Motor neuron (in vitro differentiated cells): ENCODE measurements around the gene STK38L. TPM values are rescaled to one million over a fixed set of nuclear protein-coding genes. Genes with fewer than 3 reads are reported as not detected.
A peak's percentile ranks its signal among the peaks of the same experiment; 100 is the strongest.

Source experiments
- ATAC-seq, 8 experiments: fragments of 200-7000 bp; cut with Tn5 transposase; replicated peaks in 6 of 8; 2 replicates each; pipeline ENCODE4 v1.8.0; 2021; ENCODE audit warnings: mild to moderate bottlenecking in 8 of 8, moderate library complexity in 8 of 8
- H3K27ac ChIP-seq, 2 donors: fragments of 250-450 bp; sonication (Bioruptor Pico); 2 replicates each; pipeline ENCODE4 v1.9.0; 2021; ENCODE audit warnings: antibody characterized with exemption in 2 of 2, mild to moderate bottlenecking in 2 of 2, moderate library complexity in 1 of 2
- H3K4me1 ChIP-seq, 2 donors: fragments of 250-450 bp; sonication (Bioruptor Pico); replicated peaks in 1 of 2; 2 replicates each; pipeline ENCODE4 v1.6.1; 2021; ENCODE audit warnings: antibody characterized with exemption in 2 of 2, mild to moderate bottlenecking in 2 of 2, moderate library complexity in 1 of 2
- H3K4me3 ChIP-seq, 5 donors: fragments of 250-450 bp; sonication (Bioruptor Pico); 2 replicates each; pipeline ENCODE4 v1.9.0; 2021; ENCODE audit warnings: antibody characterized with exemption in 5 of 5, mild to moderate bottlenecking in 5 of 5, moderate library complexity in 4 of 5
- WGBS, 10 experiments: fragments of 450-650 bp; shearing (Covaris generic); methylation state at CpG; one replicate each; pipeline ENCODE4 v1.0.0; 2022; 5-methylcytosine and 5-hydroxymethylcytosine counted together
- in situ Hi-C, 9 experiments: fragments of 400-800 bp; cut with MboI; loops; one replicate each; pipeline ENCODE4 v1.15.0; 2021; ENCODE audit warnings: low sequenced_read_pairs in 9 of 9, low pct_unique_long_range_greater_than_20kb in 2 of 9; ENCODE audit not compliant: unreplicated experiment in 9 of 9
- total RNA-seq, 8 experiments: library from RNA; unstranded; fragments of 300-600 nt; gene quantifications; 2 replicates each; pipeline versions ENCODE4 v1.2.3 to v1.2.4, GENCODE V29; 2022

Gene STK38L
- total RNA-seq, 8 experiments from 2014 or later = 11.6 to 60.0 (median 27.6) TPM

DNA sequence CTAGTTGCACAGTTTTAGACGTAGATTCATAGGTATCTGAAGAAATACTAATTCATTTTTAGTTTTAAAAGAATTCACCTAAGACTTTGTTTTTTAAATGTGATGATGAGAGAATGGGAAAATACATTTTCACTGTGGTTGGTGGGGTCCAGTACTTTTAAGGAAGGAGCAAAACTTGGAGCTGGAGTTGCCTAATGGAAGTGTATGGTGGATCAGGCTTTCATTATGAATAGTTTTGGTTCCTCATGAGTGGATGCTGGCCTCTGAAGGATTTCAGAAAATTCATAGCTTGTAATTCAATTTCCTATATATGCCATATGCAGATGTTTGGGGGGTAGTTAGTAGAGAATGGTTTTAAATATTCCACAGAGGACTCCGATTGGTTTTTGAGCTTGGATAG, 27.1 kb downstream of the STK38L start:
- Histone ChIP-seq H3K4me1 (peaks cover 4 to 5% of the 10 kb centered on the region in 2 donors), H3K27ac (no peak overlapping the region), H3K4me3 (no peak overlapping the region)
- WGBS, 10 experiments = 20 to 100% (median 100%) methylated on average over 1 to 2 of the region's 2 CpGs; no CpG with 5 or more reads in 2 of the 10 experiments
- ATAC-seq = no peak
- in situ Hi-C loops = no loop called here

DNA sequence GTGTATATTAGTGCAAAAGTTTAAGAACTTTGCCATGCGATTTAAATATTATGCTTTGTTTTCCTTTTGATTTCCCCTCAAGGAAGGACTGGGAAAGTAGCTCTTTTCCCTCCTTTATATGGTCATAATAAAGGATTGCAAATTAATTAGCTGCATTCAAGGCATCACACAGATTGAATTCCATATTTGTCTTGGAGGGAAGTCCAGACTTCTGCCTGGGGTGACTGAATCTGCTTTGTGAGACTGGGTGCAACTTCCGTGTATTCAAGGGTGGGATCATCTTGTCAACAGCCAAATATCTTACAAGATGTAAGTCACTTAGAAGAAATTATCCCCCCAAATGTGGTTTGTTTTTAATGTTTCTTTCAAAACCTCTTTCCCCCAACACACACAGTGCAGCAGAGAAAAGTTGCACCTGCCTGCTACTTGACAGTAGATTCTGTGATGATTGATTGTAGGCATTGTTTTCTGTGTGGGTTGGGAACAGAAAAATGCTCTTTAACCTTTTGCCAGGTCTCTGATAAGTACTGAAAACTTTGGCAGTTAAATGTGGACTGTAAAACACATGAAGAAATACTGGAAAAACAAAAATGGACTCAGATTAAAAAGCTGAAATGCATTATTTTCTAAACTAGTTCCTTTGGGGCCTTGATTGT, 28.4 kb downstream of the STK38L start:
- no peak overlapping the region for H3K4me3 ChIP-seq
- in situ Hi-C loops = no loop called here
- H3K27ac ChIP-seq = no peak overlapping the region
- ATAC-seq = peak in 4 of 8 experiments; percentile 63 to 93 (median 88)
- 0 to 90% (median 36%) methylated on average over 1 to 2 of the region's 2 CpGs; no CpG with 5 or more reads in 2 of the 10 experiments for WGBS, 10 experiments
- H3K4me1 ChIP-seq = peaks cover 4 to 6% of the 10 kb centered on the region in 2 donors

DNA sequence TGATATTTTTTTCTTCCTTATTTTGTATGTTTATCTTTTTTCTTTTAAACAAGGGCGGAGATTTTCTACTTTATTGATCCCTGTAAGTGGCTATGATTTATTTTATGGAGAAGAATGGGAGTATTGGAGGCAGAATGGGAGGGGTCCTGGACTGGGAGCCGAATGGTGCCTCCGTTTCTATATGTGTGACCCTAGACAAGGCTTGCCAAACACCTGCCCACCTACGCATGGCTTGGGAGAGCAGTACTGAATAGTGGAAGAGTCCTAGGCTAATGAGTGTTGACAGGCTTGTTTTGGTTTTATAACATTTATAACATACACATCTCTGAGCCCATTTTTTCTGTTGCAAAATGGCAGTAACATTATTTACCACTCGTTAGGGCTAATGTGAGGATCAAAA, 29.0 kb downstream of the STK38L start:
- WGBS, 10 experiments = 52 to 100% (median 87%) methylated on average over 1 to 5 of the region's 5 CpGs; no CpG with 5 or more reads in 2 of the 10 experiments
- no peak for ATAC-seq
- Histone ChIP-seq H3K27ac (no peak overlapping the region), H3K4me1 (peaks cover 4 to 6% of the 10 kb centered on the region in 2 donors), H3K4me3 (no peak overlapping the region)
- in situ Hi-C loops = no loop called here

DNA sequence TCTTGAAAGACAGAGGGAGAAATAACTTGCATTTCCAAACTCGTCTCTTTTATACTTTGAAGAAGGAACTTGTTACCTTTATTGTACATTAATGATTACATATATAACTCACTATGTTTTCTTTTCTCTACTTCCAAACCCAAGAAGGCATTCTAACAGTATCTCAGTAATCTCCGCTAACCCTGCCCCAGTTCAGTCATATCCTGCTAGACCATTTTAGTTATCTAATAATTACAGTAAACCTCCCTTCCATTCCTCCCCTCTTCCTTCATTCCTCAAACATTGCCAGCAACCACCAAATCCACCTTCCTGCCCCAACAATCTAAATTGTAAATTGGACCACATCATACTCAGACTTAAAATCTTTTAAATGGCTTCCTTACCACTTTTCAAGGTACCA, 30.6 kb downstream of the STK38L start:
- WGBS, 10 experiments = 75 to 100% (median 100%) methylated on average over 1 to 2 of the region's 2 CpGs
- Histone ChIP-seq H3K4me3 (no peak overlapping the region), H3K4me1 (peaks cover 4 to 6% of the 10 kb centered on the region in 2 donors), H3K27ac (no peak overlapping the region)
- in situ Hi-C loops = loop anchor here in 1 of 9 experiments (25.0 kb wide), 1 partner anchor 237 kb away; no protein-coding TSS in a partner anchor
- ATAC-seq = no peak

- Histone ChIP-seq H3K4me1 (peaks cover 4 to 6% of the 10 kb centered on the region in 2 donors), H3K4me3 (no peak overlapping the region), H3K27ac (no peak overlapping the region)
- in situ Hi-C loops = loop anchor here in 1 of 9 experiments (25.0 kb wide), 1 partner anchor 239 kb away; no protein-coding TSS in a partner anchor
- peak in 1 of 8 experiments; percentile 31 for ATAC-seq
- WGBS, 10 experiments = 0 to 100% (median 17%) methylated on average over 1 to 3 of the region's 3 CpGs; no CpG with 5 or more reads in 2 of the 10 experiments
Observed at GRCh38 chr12:27276275-27276674, 32.2 kb downstream of the STK38L start.

- Histone ChIP-seq H3K4me1 (peaks cover 0 to 6% of the 10 kb centered on the region in 2 donors), H3K27ac (no peak overlapping the region), H3K4me3 (no peak overlapping the region)
- in situ Hi-C loops = loop anchor here in 1 of 9 experiments (25.0 kb wide), 1 partner anchor 241 kb away; no protein-coding TSS in a partner anchor
- WGBS, 10 experiments = 0 to 100% (median 85%) methylated on average over 1 of the region's 1 CpG; no CpG with 5 or more reads in 2 of the 10 experiments
- peak in 3 of 8 experiments; percentile 89 to 92 (median 90) for ATAC-seq
Observed at GRCh38 chr12:27277846-27278260, 33.8 kb downstream of the STK38L start.

- H3K27ac ChIP-seq = no peak overlapping the region
- ATAC-seq = no peak
- no peak overlapping the region for H3K4me3 ChIP-seq
- peaks cover 3 to 6% of the 10 kb centered on the region in 2 donors for H3K4me1 ChIP-seq
- in situ Hi-C loops = loop anchor here in 1 of 9 experiments (25.0 kb wide), 1 partner anchor 243 kb away; no protein-coding TSS in a partner anchor
- 71 to 100% (median 89%) methylated on average over 1 to 2 of the region's 2 CpGs; no CpG with 5 or more reads in 1 of the 10 experiments for WGBS, 10 experiments
Observed at GRCh38 chr12:27279826-27280225, 35.7 kb downstream of the STK38L start.

DNA sequence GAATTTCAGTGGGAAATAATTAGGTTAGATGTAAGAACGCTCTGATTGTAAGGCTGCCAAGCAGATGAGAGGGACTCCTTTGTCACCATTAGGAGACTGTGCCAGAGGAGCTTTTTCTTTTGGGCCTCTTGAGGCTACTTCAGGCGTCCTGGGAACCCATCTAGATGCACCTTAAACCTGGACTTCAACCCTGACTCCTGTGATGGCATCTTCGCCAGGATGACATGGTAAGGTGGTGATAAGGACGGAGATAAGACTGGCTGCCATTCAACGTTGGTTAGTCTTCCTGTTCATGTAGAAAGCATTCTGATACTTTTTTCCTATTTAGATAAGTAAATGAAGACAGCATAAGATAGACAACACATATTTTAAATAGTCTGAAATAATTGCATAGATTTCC, 36.3 kb downstream of the STK38L start:
- no peak for ATAC-seq
- in situ Hi-C loops = loop anchor here in 1 of 9 experiments (25.0 kb wide), 1 partner anchor 243 kb away; no protein-coding TSS in a partner anchor
- no peak overlapping the region for H3K27ac ChIP-seq
- 67 to 96% (median 90%) methylated on average over 1 to 5 of the region's 5 CpGs; no CpG with 5 or more reads in 1 of the 10 experiments for WGBS, 10 experiments
- peaks cover 6% of the 10 kb centered on the region in 2 donors for H3K4me1 ChIP-seq
- no peak overlapping the region for H3K4me3 ChIP-seq

- in situ Hi-C loops = loop anchor here in 1 of 9 experiments (25.0 kb wide), 1 partner anchor 245 kb away; no protein-coding TSS in a partner anchor
- Histone ChIP-seq H3K4me1 (peaks cover 0 to 8% of the 10 kb centered on the region in 2 donors), H3K4me3 (no peak overlapping the region), H3K27ac (no peak overlapping the region)
- 83 to 100% (median 92%) methylated on average over 1 to 2 of the region's 2 CpGs; no CpG with 5 or more reads in 2 of the 10 experiments for WGBS, 10 experiments
- no peak for ATAC-seq
Observed at GRCh38 chr12:27282754-27283153, 38.7 kb downstream of the STK38L start.

DNA sequence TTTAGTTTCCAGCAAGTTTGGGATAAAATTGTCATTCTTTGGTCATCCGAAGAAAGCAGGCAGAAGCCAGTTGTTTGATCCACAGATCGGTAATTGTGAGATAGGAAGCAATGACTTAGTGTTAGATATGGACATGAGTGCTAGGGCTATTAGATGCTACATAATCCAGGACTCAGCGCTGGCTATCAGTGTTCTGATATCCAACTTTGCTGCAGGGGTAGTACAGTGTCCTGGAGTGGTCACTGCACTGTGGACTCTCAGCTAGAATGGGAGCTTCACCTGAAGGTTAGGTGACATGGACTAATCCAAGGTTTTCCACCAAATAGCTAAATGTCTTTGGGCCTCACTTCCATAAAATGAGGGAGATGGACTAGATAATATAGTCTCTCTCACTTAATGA, 39.9 kb downstream of the STK38L start:
- H3K4me1 ChIP-seq = peaks cover 0 to 8% of the 10 kb centered on the region in 2 donors
- H3K27ac ChIP-seq = no peak overlapping the region
- ATAC-seq = no peak
- H3K4me3 ChIP-seq = no peak overlapping the region
- WGBS, 10 experiments = 91 to 100% (median 96%) methylated on average over 2 to 3 of the region's 3 CpGs; no CpG with 5 or more reads in 4 of the 10 experiments
- in situ Hi-C loops = loop anchor here in 1 of 9 experiments (25.0 kb wide), 1 partner anchor 247 kb away; no protein-coding TSS in a partner anchor

- 38 to 100% (median 88%) methylated on average over 1 to 2 of the region's 2 CpGs for WGBS, 10 experiments
- in situ Hi-C loops = loop anchor here in 1 of 9 experiments (25.0 kb wide), 1 partner anchor 247 kb away; no protein-coding TSS in a partner anchor
- Histone ChIP-seq H3K4me3 (no peak overlapping the region), H3K4me1 (peaks cover 0 to 8% of the 10 kb centered on the region in 2 donors), H3K27ac (no peak overlapping the region)
- no peak for ATAC-seq
Observed at GRCh38 chr12:27284751-27285150, 40.7 kb downstream of the STK38L start.

- Histone ChIP-seq H3K27ac (no peak overlapping the region), H3K4me3 (no peak overlapping the region), H3K4me1 (peaks cover 1 to 8% of the 10 kb centered on the region in 2 donors)
- ATAC-seq = peak in 1 of 8 experiments; percentile 77
- 88 to 100% (median 100%) methylated on average over 1 of the region's 1 CpG; no CpG with 5 or more reads in 4 of the 10 experiments for WGBS, 10 experiments
- in situ Hi-C loops = loop anchor here in 1 of 9 experiments (25.0 kb wide), 1 partner anchor 248 kb away; no protein-coding TSS in a partner anchor
Observed at GRCh38 chr12:27285403-27285802, 41.3 kb downstream of the STK38L start.

DNA sequence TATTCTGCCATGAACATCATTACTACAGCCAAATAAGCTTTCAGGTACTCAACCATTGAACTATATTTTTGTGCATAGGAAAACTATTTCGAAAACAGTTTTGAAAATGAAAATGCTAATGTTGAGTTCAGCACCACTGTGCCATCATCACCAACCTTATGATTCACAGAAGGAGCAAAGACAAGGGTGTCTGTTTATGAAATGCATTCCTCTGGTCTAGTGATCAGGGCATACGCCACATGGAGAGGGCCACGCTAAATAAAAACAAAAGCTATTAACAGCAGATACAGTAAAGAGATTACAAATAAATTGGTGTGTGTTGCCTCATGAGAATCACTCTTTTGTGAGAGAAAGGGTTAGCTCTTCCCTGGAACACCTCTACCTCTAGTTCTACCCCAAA, 45.3 kb downstream of the STK38L start:
- no peak overlapping the region for H3K27ac ChIP-seq
- H3K4me3 ChIP-seq = no peak overlapping the region
- no peak for ATAC-seq
- in situ Hi-C loops = loop anchor here in 1 of 9 experiments (25.0 kb wide), 1 partner anchor 252 kb away; no protein-coding TSS in a partner anchor
- peaks cover 7 to 12% of the 10 kb centered on the region in 2 donors for H3K4me1 ChIP-seq
- WGBS, 10 experiments = 86 to 100% (median 94%) methylated on average over 1 to 3 of the region's 3 CpGs; no CpG with 5 or more reads in 3 of the 10 experiments
